ENCODE measurements around the gene TCP1. TPM values are rescaled to one million over a fixed set of nuclear protein-coding genes. Genes with fewer than 3 reads are reported as not detected.
"Not testable (repeated sequence)": the region's sequence is repeated elsewhere in the genome, so short reads cannot be mapped to it uniquely, and the experiment has no call there.

TCP1 gene
- total and polyA plus RNA-seq, 2 of the 13 experiments (the other 11 are each of a cell fraction or from before 2014, with no cell fraction given): 116 to 553 TPM

DNA sequence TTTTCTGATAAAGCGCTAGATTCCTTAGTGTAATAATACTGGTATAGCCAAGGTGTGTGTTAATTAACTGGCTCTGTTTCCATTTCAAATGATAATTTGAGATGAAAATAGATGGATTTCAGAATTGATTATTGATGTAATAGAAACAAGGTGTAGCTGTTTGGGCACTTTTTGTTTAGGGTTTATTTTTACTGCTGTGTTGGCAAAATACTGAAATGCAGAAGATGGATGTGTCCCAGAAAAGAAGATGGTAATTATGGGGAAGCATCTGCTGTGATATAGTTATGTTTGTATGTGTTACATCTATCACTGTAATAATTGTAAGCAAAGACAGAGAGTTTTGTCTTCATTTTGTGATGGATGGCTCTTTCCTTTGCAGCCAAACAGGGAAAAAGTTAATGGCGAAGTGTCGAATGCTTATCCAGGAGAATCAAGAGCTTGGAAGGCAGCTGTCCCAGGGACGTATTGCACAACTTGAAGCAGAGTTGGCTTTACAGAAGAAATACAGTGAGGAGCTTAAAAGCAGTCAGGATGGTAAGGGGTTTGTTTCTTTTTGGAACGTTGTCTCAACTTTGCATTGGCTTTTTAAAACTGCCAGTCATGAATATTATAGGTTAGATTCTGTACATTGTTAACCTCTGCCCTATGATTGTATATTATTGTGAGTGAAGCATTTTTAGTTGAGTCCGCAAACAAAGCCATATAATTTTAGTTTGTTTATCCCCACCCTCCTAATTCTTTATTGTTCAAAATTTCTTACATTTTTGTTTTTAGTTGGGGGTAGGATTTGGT lies 36.1 kb downstream of the TCP1 start (continued):
- TF ChIP-seq ZNF616 (CRISPR knock-in tag; IDR thresholded peaks at IDR 0.05; ENCODE audit: low read depth): no peak
- TF ChIP-seq AGO2 (optimal IDR thresholded peaks at IDR 0.05; ENCODE audit: low read depth, low read length): peak; percentile 27

DNA sequence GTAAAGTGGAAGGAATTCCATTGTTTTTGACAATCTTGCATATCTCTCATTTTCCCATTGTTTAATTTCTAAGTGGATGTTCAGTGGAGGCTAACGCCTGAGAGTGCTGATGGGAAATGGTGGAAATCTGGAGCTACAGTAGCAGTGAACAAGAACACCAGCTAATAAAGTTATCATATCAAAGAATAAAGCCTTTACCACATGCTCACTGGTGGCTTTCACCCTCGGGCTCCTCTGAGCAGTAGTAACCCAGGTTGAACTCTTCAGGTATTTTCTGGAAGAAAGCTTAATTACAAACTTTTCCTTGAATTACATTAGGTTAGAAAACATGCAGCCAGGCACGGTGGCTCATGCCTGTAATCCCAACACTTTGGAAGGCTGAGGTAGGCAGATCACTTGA lies 38.0 kb downstream of the TCP1 start:
- in situ Hi-C loops (cut with HindIII; ENCODE audit: extremely low pct_ligation_motif_present, low pct_unique_long_range_greater_than_20kb): no loop called here
- no peak overlapping the region for H3K9ac ChIP-seq (ENCODE audit: insufficient read depth, low read depth, low read length)
- no peaks in the 10 kb centered on the region for H4K20me1 ChIP-seq (ENCODE audit: insufficient read depth, low read length)
- ATAC-seq (no peak), DNase-seq (ENCODE audit: low spot score) (no peak), FAIRE-seq (no peak)
- no peak for TF ChIP-seq AHR (CRISPR knock-in tag; IDR thresholded peaks at IDR 0.05)
- TF ChIP-seq AGO1 (IDR thresholded peaks at IDR 0.05; ENCODE audit: low read depth, low read length, poor library complexity, severe bottlenecking): no peak
- no peak for TF ChIP-seq ZNF205 (CRISPR knock-in tag; IDR thresholded peaks at IDR 0.05)
- TF ChIP-seq ZNF720 (CRISPR knock-in tag; IDR thresholded peaks at IDR 0.05): no peak
- no peak for TF ChIP-seq KDM2A (CRISPR knock-in tag; IDR thresholded peaks at IDR 0.05; ENCODE audit: borderline replicate concordance, low read depth)
- TF ChIP-seq ZNF782 (CRISPR knock-in tag; IDR thresholded peaks at IDR 0.05; ENCODE audit: borderline replicate concordance): no peak
- no peak for TF ChIP-seq ZNF350 (CRISPR knock-in tag; IDR thresholded peaks at IDR 0.05; ENCODE audit: borderline replicate concordance, low read depth)
- TF ChIP-seq RBM22 (optimal IDR thresholded peaks at IDR 0.05; ENCODE audit: low read length): peak; percentile 66
- no peak for TF ChIP-seq JUN (CRISPR knock-in tag; IDR thresholded peaks at IDR 0.05)
- intact Hi-C loops (cut with micrococcal nuclease; ENCODE audit: unreplicated experiment): no loop called here
- H3K27me3 ChIP-seq (ENCODE audit: control insufficient read depth in 1 of 2, insufficient read depth in 2 of 2, low read length in 2 of 2): no peaks in the 10 kb centered on the region
- BruUV-seq (replicated peaks): no TSS peak
- H3K79me2 ChIP-seq (ENCODE audit: insufficient read depth, low read length): peaks cover 4% of the 10 kb centered on the region
- H3K4me1 ChIP-seq (ENCODE audit: insufficient read depth, low read length): no peaks in the 10 kb centered on the region
- H3K4me2 ChIP-seq (ENCODE audit: low read depth, low read length): no peak overlapping the region
- no peak overlapping the region for H2AFZ ChIP-seq (ENCODE audit: low read length)
- WGBS (ENCODE audit: low lambda C conversion rate): 96% methylated on average over 3 of the region's 3 CpGs
- ChIA-PET POLR2A (interaction anchor here (1.3 kb wide), 2 partner anchors 11 to 25 kb away, joined by 5 to 6 read pairs; partner anchors contain the start of genes ACAT2 and WTAP), CTCF (ENCODE audit: low intra/inter-chr PET ratio, low total read pairs) (no interaction called here)
- H3K36me3 ChIP-seq (replicated peaks in 1 of 2; ENCODE audit: control insufficient read depth in 1 of 2, insufficient read depth in 2 of 2, low read length in 2 of 2): peaks cover 16 to 83% of the 10 kb centered on the region in 2 experiments
- no peaks in the 10 kb centered on the region for H3K9me3 ChIP-seq (ENCODE audit: low read length)
- no peak overlapping the region for H3K27ac ChIP-seq (ENCODE audit: extremely low read length, insufficient read depth, low read length)
- no peak overlapping the region for H3K4me3 ChIP-seq (replicated peaks in 1 of 3; ENCODE audit: insufficient read depth in 1 of 3, low read depth in 2 of 3, low read length in 3 of 3)

DNA sequence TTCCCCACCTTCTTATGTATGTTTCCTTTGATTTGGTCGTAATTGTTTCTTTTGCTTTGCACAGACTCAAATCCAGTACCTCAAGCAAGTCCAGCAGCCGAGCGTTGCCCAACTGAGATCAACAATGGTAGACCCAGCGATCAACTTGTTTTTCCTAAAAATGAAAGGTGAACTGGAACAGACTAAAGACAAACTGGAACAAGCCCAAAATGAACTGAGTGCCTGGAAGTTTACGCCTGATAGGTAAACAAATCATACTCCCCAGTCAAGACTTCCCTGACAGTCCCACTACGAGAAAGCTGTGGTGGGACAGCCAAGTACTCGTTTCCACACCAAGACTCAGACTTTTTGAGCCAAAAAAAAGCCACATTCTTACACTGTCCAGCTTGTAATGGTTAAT lies 41.3 kb downstream of the TCP1 start:
- POLR2A ChIA-PET; CTCF ChIA-PET (ENCODE audit: low intra/inter-chr PET ratio, low total read pairs); in situ Hi-C loops (cut with HindIII; ENCODE audit: extremely low pct_ligation_motif_present, low pct_unique_long_range_greater_than_20kb); intact Hi-C loops (cut with micrococcal nuclease; ENCODE audit: unreplicated experiment); H3K27me3 ChIP-seq (ENCODE audit: control insufficient read depth in 1 of 2, insufficient read depth in 2 of 2, low read length in 2 of 2); H3K4me3 ChIP-seq (replicated peaks in 1 of 3; ENCODE audit: insufficient read depth in 1 of 3, low read depth in 2 of 3, low read length in 3 of 3); H3K4me2 ChIP-seq (ENCODE audit: low read depth, low read length); H4K20me1 ChIP-seq (ENCODE audit: insufficient read depth, low read length); BruUV-seq (replicated peaks); H3K9me3 ChIP-seq (ENCODE audit: low read length); FAIRE-seq; H3K27ac ChIP-seq (ENCODE audit: extremely low read length, insufficient read depth, low read length); H2AFZ ChIP-seq (ENCODE audit: low read length); H3K9ac ChIP-seq (ENCODE audit: insufficient read depth, low read depth, low read length); ATAC-seq; H3K4me1 ChIP-seq (ENCODE audit: insufficient read depth, low read length); DNase-seq (ENCODE audit: low spot score): not testable (repeated sequence)
- H3K36me3 ChIP-seq (replicated peaks in 1 of 2; ENCODE audit: control insufficient read depth in 1 of 2, insufficient read depth in 2 of 2, low read length in 2 of 2): peaks cover 25 to 88% of the 10 kb centered on the region in 2 experiments
- peaks cover 13% of the 10 kb centered on the region for H3K79me2 ChIP-seq (ENCODE audit: insufficient read depth, low read length)
- WGBS (ENCODE audit: low lambda C conversion rate): 97% methylated on average over 7 of the region's 7 CpGs

Measured in HepG2 (cell line).